Measurements from ENCODE around the gene KCNA3. TPM values are rescaled to one million over a fixed set of nuclear protein-coding genes. Genes with fewer than 3 reads are reported as not detected.
"Not testable (repeated sequence)": the region's sequence is repeated elsewhere in the genome, so short reads cannot be mapped to it uniquely, and the experiment has no call there.

Gene KCNA3
- total RNA-seq, 1 donor from 2014 or later, result 8.9 TPM

GRCh38 chr1:110667776-110668175 lies 7.0 kb downstream of the KCNA3 start:
- no peak for ATAC-seq
- Histone ChIP-seq H3K4me1 (peaks cover 1% of the 10 kb centered on the region), H3K4me3 (no peak overlapping the region), H3K9me3 (no peaks in the 10 kb centered on the region), H3K27me3 (peaks cover 23% of the 10 kb centered on the region), H3K36me3 (no peaks in the 10 kb centered on the region), H3K27ac (no peak overlapping the region)
- no peak for TF ChIP-seq CTCF (IDR thresholded peaks at IDR 0.05)
- no peak for DNase-seq
- intact Hi-C loops (cut with DNase I), result no loop called here

DNA sequence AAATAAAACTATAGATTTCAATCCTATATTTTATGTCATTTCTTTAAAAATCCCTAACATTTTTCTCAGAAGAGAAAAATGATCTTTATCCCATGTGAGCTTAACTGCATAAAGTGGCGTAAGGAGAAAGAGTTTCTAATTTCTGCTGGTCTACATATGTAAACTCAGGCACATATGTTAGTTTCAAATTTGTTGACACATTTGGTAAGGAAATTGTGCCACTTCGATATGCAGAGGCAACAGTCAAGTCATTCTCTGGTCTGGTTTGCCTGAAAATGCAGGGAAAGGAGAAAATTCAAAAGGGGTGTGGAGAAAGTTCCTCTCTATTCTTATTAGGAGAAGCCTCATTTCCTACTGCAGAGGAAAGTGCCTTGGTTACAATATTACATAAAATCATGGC lies 11.5 kb downstream of the KCNA3 start:
- no peak for ATAC-seq
- no peaks in the 10 kb centered on the region for H3K9me3 ChIP-seq
- intact Hi-C loops (cut with DNase I), result no loop called here

GRCh38 chr1:110659559-110659958 lies 15.2 kb downstream of the KCNA3 start:
- H3K27me3 ChIP-seq; DNase-seq; H3K4me1 ChIP-seq; H3K4me3 ChIP-seq; ATAC-seq; H3K36me3 ChIP-seq; H3K27ac ChIP-seq; H3K9me3 ChIP-seq; intact Hi-C loops (cut with DNase I): not testable (repeated sequence)

More for the DNA sequence above, 11.5 kb downstream of the KCNA3 start:
- no peak overlapping the region for H3K27ac ChIP-seq
- H3K4me3 ChIP-seq, result no peak overlapping the region
- H3K27me3 ChIP-seq, result no peaks in the 10 kb centered on the region
- no peaks in the 10 kb centered on the region for H3K36me3 ChIP-seq
- DNase-seq, result no peak
- no peaks in the 10 kb centered on the region for H3K4me1 ChIP-seq
- TF ChIP-seq CTCF (IDR thresholded peaks at IDR 0.05), result no peak

- Histone ChIP-seq H3K27me3 (no peaks in the 10 kb centered on the region), H3K36me3 (no peaks in the 10 kb centered on the region), H3K9me3 (no peaks in the 10 kb centered on the region), H3K27ac (no peak overlapping the region), H3K4me1 (no peaks in the 10 kb centered on the region), H3K4me3 (no peak overlapping the region)
- no peak for TF ChIP-seq CTCF (IDR thresholded peaks at IDR 0.05)
- no peak for ATAC-seq
- no peak for DNase-seq
- intact Hi-C loops (cut with DNase I), result no loop called here
These were observed 17.4 kb downstream of the KCNA3 start for GRCh38 chr1:110657351-110657750.

DNA sequence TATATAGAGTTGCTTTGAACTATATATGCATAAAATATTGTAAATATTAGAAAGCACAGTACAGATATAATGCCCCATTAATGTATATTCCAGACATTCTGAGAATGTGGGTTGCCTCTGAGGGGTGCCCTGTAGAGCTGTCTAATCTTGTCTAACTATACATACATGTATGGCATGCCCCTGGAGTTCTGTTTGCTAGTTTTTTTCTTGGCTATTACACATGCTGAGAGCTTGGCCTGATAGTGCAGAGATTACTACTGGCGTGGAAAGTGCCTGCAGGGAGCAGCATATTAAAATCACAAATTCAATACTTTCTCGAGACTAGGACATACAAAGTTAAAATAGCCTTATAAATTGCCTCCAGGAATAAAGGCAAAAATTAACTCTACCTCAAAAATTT lies 24.1 kb downstream of the KCNA3 start:
- Histone ChIP-seq H3K4me1 (peaks cover 31% of the 10 kb centered on the region), H3K27me3 (no peaks in the 10 kb centered on the region), H3K4me3 (no peak overlapping the region), H3K36me3 (no peaks in the 10 kb centered on the region), H3K27ac (no peak overlapping the region), H3K9me3 (no peaks in the 10 kb centered on the region)
- no peak for TF ChIP-seq CTCF (IDR thresholded peaks at IDR 0.05)
- intact Hi-C loops (cut with DNase I), result no loop called here
- no peak for ATAC-seq
- no peak for DNase-seq

DNA sequence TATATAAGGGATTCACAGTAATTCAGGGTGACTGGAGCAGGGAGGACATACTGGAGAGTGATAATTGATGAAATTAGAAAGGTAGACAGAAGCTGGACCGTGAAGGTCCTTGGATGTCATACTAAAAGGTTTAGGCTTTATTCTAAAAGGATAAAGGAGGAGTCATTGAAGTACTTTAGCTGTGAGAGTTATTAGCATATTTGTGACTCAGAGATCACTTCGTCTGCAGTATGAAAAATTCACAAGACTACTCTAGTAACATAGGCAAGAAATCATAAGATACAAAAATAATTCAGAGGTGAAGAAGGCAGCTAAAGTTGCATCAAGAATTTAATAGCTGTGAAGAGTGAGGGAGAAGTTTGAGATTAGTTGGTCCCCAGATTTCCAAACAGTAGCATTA lies 26.3 kb downstream of the KCNA3 start:
- Histone ChIP-seq H3K4me1 (peaks cover 45% of the 10 kb centered on the region), H3K4me3 (no peak overlapping the region), H3K36me3 (no peaks in the 10 kb centered on the region), H3K27ac (no peak overlapping the region), H3K9me3 (no peaks in the 10 kb centered on the region), H3K27me3 (no peaks in the 10 kb centered on the region)
- intact Hi-C loops (cut with DNase I), result no loop called here
- no peak for TF ChIP-seq CTCF (IDR thresholded peaks at IDR 0.05)
- DNase-seq, result no peak
- ATAC-seq, result no peak

Measured in upper lobe of right lung (tissue), 1 donor.